GM23248 (cell line): ENCODE data around the gene KDM1B.

Source experiments
- EZH2 ChIP-seq: fragments of 200-600 bp; sonication (generic); IDR thresholded peaks from 2 replicates; pipeline ENCODE4 v1.6.1; 2018; ENCODE audit warnings: antibody characterized with exemption, mild to moderate bottlenecking; ENCODE audit not compliant: insufficient read depth, poor library complexity, severe bottlenecking
- EZH2phosphoT487 ChIP-seq: fragments of 200-600 bp; sonication (generic); IDR thresholded peaks from 2 replicates; pipeline ENCODE4 v1.6.1; 2018; ENCODE audit warnings: antibody characterized with exemption, moderate library complexity, mild to moderate bottlenecking, low read depth; ENCODE audit not compliant: insufficient read depth

- TF ChIP-seq EZH2, result no peak
- TF ChIP-seq EZH2phosphoT487, result no peak
Observed at GRCh38 chr6:18203786-18204185, 48.6 kb downstream of the KDM1B start.
